ENCODE measurements around the gene PBX1.

PBX1 gene

GRCh38 chr1:164637461-164638375 lies 78.7 kb downstream of the PBX1 start:
- no peak overlapping the region for H3K4me2 ChIP-seq (ENCODE audit: low read depth, low read length)
- H2AFZ ChIP-seq (ENCODE audit: low read length) = no peak overlapping the region
- H3F3A ChIP-seq (ENCODE audit: insufficient read depth, low read length) = peaks cover 17% of the 10 kb centered on the region
- no peaks in the 10 kb centered on the region for H3K27me3 ChIP-seq (replicated peaks; ENCODE audit: insufficient read depth, low read length)
- H3K9ac ChIP-seq (ENCODE audit: low read length) = no peak overlapping the region
- H3K4me3 ChIP-seq (ENCODE audit: low read length) = no peak overlapping the region
- no peaks in the 10 kb centered on the region for H4K20me1 ChIP-seq (ENCODE audit: insufficient read depth, low read length)
- no peak overlapping the region for H3K27ac ChIP-seq (ENCODE audit: low read length)
- H3K4me1 ChIP-seq (ENCODE audit: low read length) = peaks cover 23% of the 10 kb centered on the region
- no peaks in the 10 kb centered on the region for H3K9me3 ChIP-seq (replicated peaks; ENCODE audit: insufficient read depth, low read length)
- H3K36me3 ChIP-seq (replicated peaks; ENCODE audit: insufficient read depth, low read length) = no peaks in the 10 kb centered on the region
- DNase-seq = no peak
- no peaks in the 10 kb centered on the region for H3K9me2 ChIP-seq (replicated peaks; ENCODE audit: insufficient read depth, low read length)
- TF ChIP-seq EZH2phosphoT487 (IDR thresholded peaks at IDR 0.05; ENCODE audit: low read length) (no peak), CTCF (IDR thresholded peaks at IDR 0.05; ENCODE audit: low read length) (no peak), EZH2 (optimal IDR thresholded peaks at IDR 0.05; ENCODE audit: low read depth, low read length) (no peak)
- H3K79me2 ChIP-seq (ENCODE audit: low read length) = 0 out of 2 replicates have a peak, but pooled peaks cover 3% of the 10 kb centered on the region

GRCh38 chr1:164638492-164639202 lies 79.7 kb downstream of the PBX1 start:
- DNase-seq = no peak
- H3K4me1 ChIP-seq (ENCODE audit: low read length) = peaks cover 23% of the 10 kb centered on the region
- no peaks in the 10 kb centered on the region for H3K9me3 ChIP-seq (replicated peaks; ENCODE audit: insufficient read depth, low read length)
- no peak overlapping the region for H3K4me3 ChIP-seq (ENCODE audit: low read length)
- H3K79me2 ChIP-seq (ENCODE audit: low read length) = 0 out of 2 replicates have a peak, but pooled peaks cover 3% of the 10 kb centered on the region
- TF ChIP-seq CTCF (IDR thresholded peaks at IDR 0.05; ENCODE audit: low read length) (no peak), EZH2 (optimal IDR thresholded peaks at IDR 0.05; ENCODE audit: low read depth, low read length) (no peak), EZH2phosphoT487 (IDR thresholded peaks at IDR 0.05; ENCODE audit: low read length) (no peak)
- no peak overlapping the region for H3K4me2 ChIP-seq (ENCODE audit: low read depth, low read length)
- no peak overlapping the region for H3K9ac ChIP-seq (ENCODE audit: low read length)
- no peak overlapping the region for H3K27ac ChIP-seq (ENCODE audit: low read length)
- H2AFZ ChIP-seq (ENCODE audit: low read length) = no peak overlapping the region
- H3K27me3 ChIP-seq (replicated peaks; ENCODE audit: insufficient read depth, low read length) = no peaks in the 10 kb centered on the region
- H3F3A ChIP-seq (ENCODE audit: insufficient read depth, low read length) = peaks cover 17% of the 10 kb centered on the region
- no peaks in the 10 kb centered on the region for H4K20me1 ChIP-seq (ENCODE audit: insufficient read depth, low read length)
- H3K36me3 ChIP-seq (replicated peaks; ENCODE audit: insufficient read depth, low read length) = no peaks in the 10 kb centered on the region
- no peaks in the 10 kb centered on the region for H3K9me2 ChIP-seq (replicated peaks; ENCODE audit: insufficient read depth, low read length)

DNA sequence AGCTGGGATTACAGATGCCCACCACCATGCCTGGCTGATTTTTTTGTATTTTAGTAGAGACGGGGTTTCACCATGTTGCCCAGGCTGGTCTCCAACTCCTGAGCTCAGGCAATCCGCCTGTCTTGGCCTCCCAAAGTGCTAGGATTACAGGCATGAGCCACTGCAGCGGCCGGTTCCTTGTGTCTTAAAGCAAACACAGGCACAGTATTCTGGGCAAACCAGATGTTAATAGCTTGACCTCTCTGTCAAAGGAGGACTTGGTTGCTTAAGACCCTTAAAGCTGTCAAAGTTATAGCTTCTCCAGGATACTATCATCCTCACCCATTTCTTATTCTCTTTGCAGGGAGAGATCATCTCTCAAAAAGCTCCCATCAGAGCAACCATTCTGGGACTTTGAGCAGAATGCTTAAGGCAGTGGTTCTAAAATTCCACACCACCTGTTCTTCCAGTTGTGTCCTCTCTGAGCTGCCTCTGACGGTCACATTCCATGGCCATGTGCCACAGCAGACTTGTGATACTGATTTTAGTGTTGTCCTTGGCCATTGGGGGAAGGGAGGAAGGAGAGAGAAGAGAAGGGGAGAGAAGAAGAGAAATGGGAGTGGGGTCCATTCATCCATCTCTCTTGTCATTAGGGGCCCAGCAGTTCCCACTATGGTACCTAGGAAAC lies 81.8 kb downstream of the PBX1 start:
- Histone ChIP-seq H3F3A (ENCODE audit: insufficient read depth, low read length) (peaks cover 10% of the 10 kb centered on the region), H3K9me3 (replicated peaks; ENCODE audit: insufficient read depth, low read length) (no peaks in the 10 kb centered on the region), H3K4me2 (ENCODE audit: low read depth, low read length) (no peak overlapping the region), H3K9me2 (replicated peaks; ENCODE audit: insufficient read depth, low read length) (no peaks in the 10 kb centered on the region), H2AFZ (ENCODE audit: low read length) (no peak overlapping the region), H3K27me3 (replicated peaks; ENCODE audit: insufficient read depth, low read length) (no peaks in the 10 kb centered on the region), H3K9ac (ENCODE audit: low read length) (no peak overlapping the region), H4K20me1 (ENCODE audit: insufficient read depth, low read length) (no peaks in the 10 kb centered on the region), H3K4me1 (ENCODE audit: low read length) (peaks cover 16% of the 10 kb centered on the region), H3K36me3 (replicated peaks; ENCODE audit: insufficient read depth, low read length) (no peaks in the 10 kb centered on the region), H3K27ac (ENCODE audit: low read length) (no peak overlapping the region), H3K79me2 (ENCODE audit: low read length) (0 out of 2 replicates have a peak, but pooled peaks cover 3% of the 10 kb centered on the region), H3K4me3 (ENCODE audit: low read length) (no peak overlapping the region)
- no peak for DNase-seq
- TF ChIP-seq EZH2phosphoT487 (IDR thresholded peaks at IDR 0.05; ENCODE audit: low read length) = no peak
- no peak for TF ChIP-seq CTCF (IDR thresholded peaks at IDR 0.05; ENCODE audit: low read length)
- no peak for TF ChIP-seq EZH2 (optimal IDR thresholded peaks at IDR 0.05; ENCODE audit: low read depth, low read length)
